Ascending aorta (tissue), 2 donors: ENCODE data around the gene RBMXL2. TPM values are rescaled to one million over a fixed set of nuclear protein-coding genes. Genes with fewer than 3 reads are reported as not detected.

Source experiments
- DNase-seq, 2 donors: peaks; one replicate each; pipeline ENCODE4 v3.0.0-alpha.2; 2019; ENCODE audit warnings: low spot score in 2 of 2
- H3K27ac ChIP-seq, 2 donors: fragments of 200-600 bp; sonication (generic); one replicate each; pipeline ENCODE4 v1.5.1; 2016 to 2017; ENCODE audit warnings: mild to moderate bottlenecking in 1 of 2
- H3K27me3 ChIP-seq: fragments of 200-600 bp; sonication (generic); one replicate; pipeline ENCODE4 v1.5.1; 2017
- H3K36me3 ChIP-seq, 2 donors: fragments of 200-600 bp; sonication (generic); one replicate each; pipeline ENCODE4 v1.5.1; 2016
- H3K4me1 ChIP-seq, 2 donors: fragments of 200-600 bp; sonication (generic); one replicate each; pipeline ENCODE4 v1.5.1; 2016 to 2017; ENCODE audit warnings: mild to moderate bottlenecking in 1 of 2
- H3K4me3 ChIP-seq, 2 donors: fragments of 200-600 bp; sonication (generic); one replicate each; pipeline ENCODE4 v1.5.1; 2016 to 2017; ENCODE audit warnings: mild to moderate bottlenecking in 1 of 2
- H3K9me3 ChIP-seq, 2 donors: fragments of 200-600 bp; sonication (generic); one replicate each; pipeline ENCODE4 v1.5.1; 2016
- intact Hi-C: fragments of 100-400 bp; cut with DNase I; formaldehyde crosslinking; loops from one replicate; pipeline ENCODE4 v1.15.1; 2023
- total RNA-seq: library from RNA; depleted of rRNA; stranded (reverse); fragments of >200 nt; gene quantifications from one replicate; pipeline ENCODE4 v1.1.0, GENCODE V29; 2016
- TF ChIP-seq, protein P1 (sequence below), 3 experiments: fragments of 200-600 bp in 2 of 3; fragments of 450-650 bp in 1 of 3; sonication (generic) in 2 of 3; IDR thresholded peaks; one replicate each; pipeline ENCODE4 v1.5.1; 2016 to 2019; ENCODE audit warnings: antibody characterized with exemption in 3 of 3, mild to moderate bottlenecking in 1 of 3, moderate library complexity in 1 of 3

Gene RBMXL2
- total RNA-seq: not detected

DNA sequence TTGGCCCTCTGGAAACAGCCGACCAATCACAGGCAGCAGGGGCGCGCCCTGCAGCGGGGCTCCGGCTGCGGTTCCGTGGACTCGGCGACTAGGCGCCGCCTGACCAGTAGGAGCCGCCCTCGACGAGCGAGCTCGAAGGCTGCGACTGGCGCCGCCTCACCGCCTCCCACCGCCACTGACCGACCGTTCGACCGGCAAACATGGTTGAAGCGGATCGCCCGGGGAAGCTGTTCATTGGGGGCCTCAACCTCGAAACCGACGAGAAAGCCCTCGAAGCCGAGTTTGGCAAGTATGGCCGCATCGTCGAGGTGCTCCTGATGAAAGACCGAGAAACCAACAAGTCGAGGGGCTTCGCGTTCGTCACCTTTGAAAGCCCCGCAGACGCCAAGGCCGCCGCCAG is at the start of gene RBMXL2:
Gene RBMXL2, plus strand, starts transcription at position 78 of the 400 bp plus-strand sequence. Its CDS starts 123 bp downstream, at position 201.
- H3K36me3 ChIP-seq: no peaks in the 10 kb centered on the region
- no peak within 1 kb of the TSS for H3K4me3 ChIP-seq
- no peaks in the 10 kb centered on the region for H3K4me1 ChIP-seq
- intact Hi-C loops: no loop called here
- H3K27ac ChIP-seq: no peak within 1 kb of the TSS
- no peak for DNase-seq
- no peaks in the 10 kb centered on the region for H3K9me3 ChIP-seq
- H3K27me3 ChIP-seq: no peaks in the 10 kb centered on the region
- TF ChIP-seq, protein P1, sequence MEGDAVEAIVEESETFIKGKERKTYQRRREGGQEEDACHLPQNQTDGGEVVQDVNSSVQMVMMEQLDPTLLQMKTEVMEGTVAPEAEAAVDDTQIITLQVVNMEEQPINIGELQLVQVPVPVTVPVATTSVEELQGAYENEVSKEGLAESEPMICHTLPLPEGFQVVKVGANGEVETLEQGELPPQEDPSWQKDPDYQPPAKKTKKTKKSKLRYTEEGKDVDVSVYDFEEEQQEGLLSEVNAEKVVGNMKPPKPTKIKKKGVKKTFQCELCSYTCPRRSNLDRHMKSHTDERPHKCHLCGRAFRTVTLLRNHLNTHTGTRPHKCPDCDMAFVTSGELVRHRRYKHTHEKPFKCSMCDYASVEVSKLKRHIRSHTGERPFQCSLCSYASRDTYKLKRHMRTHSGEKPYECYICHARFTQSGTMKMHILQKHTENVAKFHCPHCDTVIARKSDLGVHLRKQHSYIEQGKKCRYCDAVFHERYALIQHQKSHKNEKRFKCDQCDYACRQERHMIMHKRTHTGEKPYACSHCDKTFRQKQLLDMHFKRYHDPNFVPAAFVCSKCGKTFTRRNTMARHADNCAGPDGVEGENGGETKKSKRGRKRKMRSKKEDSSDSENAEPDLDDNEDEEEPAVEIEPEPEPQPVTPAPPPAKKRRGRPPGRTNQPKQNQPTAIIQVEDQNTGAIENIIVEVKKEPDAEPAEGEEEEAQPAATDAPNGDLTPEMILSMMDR (IDR thresholded peaks at IDR 0.05): no peak

DNA sequence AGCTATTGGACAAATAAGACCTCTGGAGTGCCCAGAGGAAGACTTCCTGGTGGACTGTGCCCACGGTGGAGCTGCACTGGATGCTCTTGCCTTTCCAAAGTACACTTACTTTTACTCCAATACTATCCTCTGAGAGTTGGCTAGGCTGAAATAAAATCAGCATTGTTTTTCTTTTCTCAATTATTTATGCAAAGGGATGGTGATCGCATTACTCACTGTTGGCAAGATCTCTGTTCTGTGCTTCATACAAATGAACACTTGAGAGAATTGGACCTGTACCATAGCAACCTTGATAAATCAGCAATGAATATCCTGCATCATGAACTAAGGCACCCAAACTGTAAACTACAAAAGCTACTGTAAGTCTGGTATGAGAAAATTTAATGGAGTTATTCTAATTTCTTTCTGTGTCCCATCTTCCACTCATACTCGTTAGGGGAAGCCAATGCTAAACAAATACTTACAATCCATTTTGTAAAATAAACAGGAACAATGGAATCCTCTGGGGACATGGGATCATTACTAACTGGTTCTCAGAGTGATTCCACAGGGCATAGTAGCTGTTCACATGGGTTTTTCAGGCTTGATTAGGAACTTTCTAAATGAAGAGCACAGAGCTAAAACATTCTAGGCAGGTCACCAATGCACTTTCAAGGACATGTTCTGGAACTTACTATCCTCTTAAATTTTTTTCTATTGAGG is 42.2 kb upstream of the RBMXL2 start:
- intact Hi-C loops: no loop called here
- no peaks in the 10 kb centered on the region for H3K36me3 ChIP-seq
- H3K27ac ChIP-seq: no peak overlapping the region
- no peaks in the 10 kb centered on the region for H3K4me1 ChIP-seq
- no peak for DNase-seq
- H3K4me3 ChIP-seq: no peak overlapping the region
- no peaks in the 10 kb centered on the region for H3K27me3 ChIP-seq
- TF ChIP-seq, protein P1 (IDR thresholded peaks at IDR 0.05): no peak
- no peaks in the 10 kb centered on the region for H3K9me3 ChIP-seq

DNA sequence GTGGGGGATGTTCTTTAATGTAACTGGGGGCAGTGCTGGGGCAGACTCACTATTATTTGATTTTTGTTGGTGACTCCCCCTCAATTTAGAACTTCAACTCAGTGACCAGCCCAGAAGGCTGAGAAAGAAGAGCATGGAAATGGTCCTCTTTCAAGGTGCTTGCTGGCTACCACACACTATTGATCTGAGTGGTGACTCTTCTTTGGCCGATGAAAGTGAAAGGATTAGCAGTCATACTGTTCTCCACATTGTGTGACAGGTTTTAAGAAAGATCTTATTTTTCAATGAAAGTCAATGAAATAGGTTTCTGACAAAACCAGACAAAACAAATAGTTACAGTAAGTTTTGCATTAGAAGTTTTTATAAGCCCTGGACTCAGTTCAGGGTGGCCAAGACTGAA is 38.6 kb upstream of the RBMXL2 start:
- H3K4me1 ChIP-seq: no peaks in the 10 kb centered on the region
- TF ChIP-seq, protein P1 (IDR thresholded peaks at IDR 0.05): no peak
- DNase-seq: no peak
- intact Hi-C loops: no loop called here
- H3K27me3 ChIP-seq: no peaks in the 10 kb centered on the region
- no peak overlapping the region for H3K4me3 ChIP-seq
- H3K27ac ChIP-seq: no peak overlapping the region
- H3K9me3 ChIP-seq: no peaks in the 10 kb centered on the region
- H3K36me3 ChIP-seq: no peaks in the 10 kb centered on the region

DNA sequence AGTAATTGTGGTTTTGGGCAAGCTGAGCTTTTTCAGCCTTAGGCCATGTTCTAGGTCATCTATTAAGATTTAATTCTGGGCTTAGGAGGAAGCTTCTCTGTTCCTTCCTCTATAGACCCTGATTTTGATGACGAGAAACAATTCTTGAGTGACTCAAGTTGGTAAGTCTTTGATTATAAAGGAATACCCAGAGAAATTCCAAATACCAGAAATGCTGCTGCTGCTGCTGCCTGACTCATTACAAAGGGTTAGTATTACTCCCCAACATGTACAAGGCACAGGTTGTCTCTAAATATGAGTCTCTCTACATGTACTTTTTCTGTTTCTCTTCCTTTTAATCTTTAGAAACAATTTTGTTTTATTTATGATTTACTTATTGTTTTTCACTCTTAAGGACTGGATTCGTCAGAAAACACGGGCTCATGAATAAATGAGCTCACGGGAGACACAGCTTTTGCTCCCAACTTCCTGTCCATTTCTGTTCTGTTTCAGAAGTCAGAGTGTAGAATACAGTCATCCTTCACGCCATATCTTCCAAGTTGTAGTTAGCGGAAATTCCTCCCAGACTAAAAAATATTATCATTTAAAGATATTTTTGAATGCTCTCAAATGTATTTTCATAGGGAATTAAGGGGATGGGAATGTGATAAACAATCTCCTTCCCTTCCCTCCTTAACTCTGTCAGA is 31.8 kb upstream of the RBMXL2 start:
- no peak for DNase-seq
- no peak overlapping the region for H3K4me3 ChIP-seq

DNA sequence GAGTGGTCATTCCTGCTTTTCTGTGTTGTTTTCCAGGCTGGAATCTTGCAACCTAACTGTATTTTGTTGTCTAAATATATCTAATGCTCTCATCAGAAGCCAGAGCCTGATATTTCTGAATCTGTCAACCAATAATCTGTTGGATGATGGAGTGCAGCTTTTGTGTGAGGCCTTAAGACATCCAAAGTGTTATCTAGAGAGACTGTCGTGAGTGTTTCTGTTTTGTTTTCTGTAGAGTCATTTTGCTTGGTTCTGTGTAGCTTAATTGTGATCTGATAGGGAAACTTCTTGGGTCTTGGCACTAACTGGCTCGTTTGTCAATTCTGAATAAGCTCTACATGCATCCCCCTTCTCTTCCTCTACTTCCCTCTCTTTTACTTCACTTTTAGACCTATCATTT is 31.2 kb upstream of the RBMXL2 start:
- Histone ChIP-seq H3K36me3 (no peaks in the 10 kb centered on the region), H3K4me3 (no peak overlapping the region), H3K9me3 (no peaks in the 10 kb centered on the region), H3K27ac (no peak overlapping the region), H3K4me1 (no peaks in the 10 kb centered on the region), H3K27me3 (no peaks in the 10 kb centered on the region)
- intact Hi-C loops: no loop called here
- TF ChIP-seq, protein P1 (IDR thresholded peaks at IDR 0.05): no peak
- DNase-seq: no peak

More for the DNA sequence above, 31.8 kb upstream of the RBMXL2 start:
- H3K27ac ChIP-seq: no peak overlapping the region
- intact Hi-C loops: no loop called here
- H3K27me3 ChIP-seq: no peaks in the 10 kb centered on the region
- no peaks in the 10 kb centered on the region for H3K9me3 ChIP-seq
- H3K36me3 ChIP-seq: no peaks in the 10 kb centered on the region
- H3K4me1 ChIP-seq: no peaks in the 10 kb centered on the region
- TF ChIP-seq, protein P1 (IDR thresholded peaks at IDR 0.05): no peak
